GM12878 (cell line): ENCODE data around the gene MOGAT3. TPM values are rescaled to one million over a fixed set of nuclear protein-coding genes. Genes with fewer than 3 reads are reported as not detected.

Experiments used
- CBFB ChIP-seq: IDR thresholded peaks from 2 replicates; pipeline ENCODE4 v1.6.1; 2016; ENCODE audit warnings: antibody characterized with exemption, low read depth
- CUX1 ChIP-seq: IDR thresholded peaks from 2 replicates; pipeline ENCODE4 v1.6.1; 2012; ENCODE audit warnings: improper control_type of control experiment, low read depth, low read length; ENCODE audit not compliant: insufficient replicate concordance
- EED ChIP-seq: sonication (generic); IDR thresholded peaks from 2 replicates; pipeline ENCODE4 v1.6.1; 2016; ENCODE audit warnings: antibody characterized with exemption, low read depth
- MXI1 ChIP-seq: fragments of 150-350 bp; IDR thresholded peaks from 2 replicates; pipeline ENCODE4 v1.6.1; 2011; ENCODE audit warnings: low read depth, mild to moderate bottlenecking, inconsistent platforms, low read length, improper control_type of control experiment
- PML ChIP-seq: IDR thresholded peaks from 2 replicates; pipeline ENCODE4 v1.6.1; 2012; ENCODE audit warnings: low read length, inconsistent platforms
- SIX5 ChIP-seq: IDR thresholded peaks from 2 replicates; pipeline ENCODE4 v1.6.1; 2011; ENCODE audit warnings: mild to moderate bottlenecking, low read depth, low read length, moderate library complexity; ENCODE audit not compliant: severe bottlenecking
- STAT3 ChIP-seq: IDR thresholded peaks from 2 replicates; pipeline ENCODE4 v1.6.1; 2011; ENCODE audit warnings: low read depth, low read length, improper control_type of control experiment
- TBL1XR1 ChIP-seq: IDR thresholded peaks from 2 replicates; pipeline ENCODE4 v1.6.1; 2012; ENCODE audit warnings: low read depth, low read length, improper control_type of control experiment
- polyA plus RNA-seq, 11 experiments: library from polyadenylated mRNA; depleted of rRNA in 4 of 11; unstranded in 6 of 11; stranded (reverse) in 5 of 11; fragments of >200 nt; fragmentation: Nextera tagmentation in 4 of 11; fragmentation: Illumina TruSeq in 1 of 11; extraction: Ambion mirVana in 4 of 11; extraction: Trizol in 1 of 11; gene quantifications; 1 replicate in 1 of 11; 2 replicates in 10 of 11; pipeline versions ENCODE4 v1.2.1 to v1.2.3, GENCODE V29; 2011 to 2016; ENCODE audit warnings: inconsistent platforms in 2 of 11, missing spikeins in 2 of 11, low read depth in 1 of 11
- total RNA-seq, 4 experiments: library from RNA; depleted of rRNA in 3 of 4; stranded (reverse); fragments of >200 nt in 3 of 4; fragmentation: Illumina TruSeq in 1 of 4; extraction: Trizol in 1 of 4; gene quantifications; 2 replicates each; pipeline versions ENCODE4 v1.2.1 to v1.2.3, GENCODE V29; 2013 to 2021
- TF ChIP-seq, protein P1 (sequence below): fragments of 450-650 bp; formaldehyde crosslinking; IDR thresholded peaks from 2 replicates; pipeline ENCODE4 v1.4.0; 2020; ENCODE audit warnings: mild to moderate bottlenecking, moderate library complexity

The MOGAT3 gene
- total and polyA plus RNA-seq, 10 of the 15 experiments (the other 5 are each of a cell fraction or from before 2014, with no cell fraction given) = 0.11 TPM; not detected in 9

- no peak for TF ChIP-seq CUX1
- no peak for TF ChIP-seq STAT3
- TF ChIP-seq MXI1 = no peak
- TF ChIP-seq TBL1XR1 = no peak
- TF ChIP-seq, protein P1, sequence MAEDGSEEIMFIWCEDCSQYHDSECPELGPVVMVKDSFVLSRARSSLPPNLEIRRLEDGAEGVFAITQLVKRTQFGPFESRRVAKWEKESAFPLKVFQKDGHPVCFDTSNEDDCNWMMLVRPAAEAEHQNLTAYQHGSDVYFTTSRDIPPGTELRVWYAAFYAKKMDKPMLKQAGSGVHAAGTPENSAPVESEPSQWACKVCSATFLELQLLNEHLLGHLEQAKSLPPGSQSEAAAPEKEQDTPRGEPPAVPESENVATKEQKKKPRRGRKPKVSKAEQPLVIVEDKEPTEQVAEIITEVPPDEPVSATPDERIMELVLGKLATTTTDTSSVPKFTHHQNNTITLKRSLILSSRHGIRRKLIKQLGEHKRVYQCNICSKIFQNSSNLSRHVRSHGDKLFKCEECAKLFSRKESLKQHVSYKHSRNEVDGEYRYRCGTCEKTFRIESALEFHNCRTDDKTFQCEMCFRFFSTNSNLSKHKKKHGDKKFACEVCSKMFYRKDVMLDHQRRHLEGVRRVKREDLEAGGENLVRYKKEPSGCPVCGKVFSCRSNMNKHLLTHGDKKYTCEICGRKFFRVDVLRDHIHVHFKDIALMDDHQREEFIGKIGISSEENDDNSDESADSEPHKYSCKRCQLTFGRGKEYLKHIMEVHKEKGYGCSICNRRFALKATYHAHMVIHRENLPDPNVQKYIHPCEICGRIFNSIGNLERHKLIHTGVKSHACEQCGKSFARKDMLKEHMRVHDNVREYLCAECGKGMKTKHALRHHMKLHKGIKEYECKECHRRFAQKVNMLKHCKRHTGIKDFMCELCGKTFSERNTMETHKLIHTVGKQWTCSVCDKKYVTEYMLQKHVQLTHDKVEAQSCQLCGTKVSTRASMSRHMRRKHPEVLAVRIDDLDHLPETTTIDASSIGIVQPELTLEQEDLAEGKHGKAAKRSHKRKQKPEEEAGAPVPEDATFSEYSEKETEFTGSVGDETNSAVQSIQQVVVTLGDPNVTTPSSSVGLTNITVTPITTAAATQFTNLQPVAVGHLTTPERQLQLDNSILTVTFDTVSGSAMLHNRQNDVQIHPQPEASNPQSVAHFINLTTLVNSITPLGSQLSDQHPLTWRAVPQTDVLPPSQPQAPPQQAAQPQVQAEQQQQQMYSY (CRISPR knock-in tag) = no peak
- TF ChIP-seq SIX5 = no peak
- no peak for TF ChIP-seq CBFB
- TF ChIP-seq PML = no peak
- TF ChIP-seq EED = no peak
Observed at GRCh38 chr7:101207459-101207858, 6.6 kb upstream of the MOGAT3 start (continued).
